Inflammatory macrophage (primary cell): ENCODE measurements around the gene WFS1.

Source experiments
- DNase-seq, 2 donors: peaks; one replicate each; pipeline ENCODE4 v3.0.0-alpha.2; 2020 to 2022

WFS1 gene

GRCh38 chr4:6326312-6327060 is 56.8 kb downstream of the WFS1 start:
- DNase-seq = no peak

GRCh38 chr4:6327220-6327917 is 57.7 kb downstream of the WFS1 start:
- DNase-seq = peak; percentile 62 to 72

- no peak for DNase-seq
Measured at GRCh38 chr4:6328526-6328925, 58.9 kb downstream of the WFS1 start.

- no peak for DNase-seq
Measured at GRCh38 chr4:6329478-6330383, 60.1 kb downstream of the WFS1 start.

GRCh38 chr4:6330384-6330767 is 60.7 kb downstream of the WFS1 start:
- DNase-seq = no peak

GRCh38 chr4:6331018-6331417 is 61.4 kb downstream of the WFS1 start:
- peak; percentile 6 to 39 for DNase-seq

GRCh38 chr4:6331468-6331867 is 61.8 kb downstream of the WFS1 start:
- DNase-seq = no peak

GRCh38 chr4:6332042-6332668 is 62.5 kb downstream of the WFS1 start:
- peak; percentile 29 to 30 for DNase-seq

GRCh38 chr4:6332669-6333050 is 63.0 kb downstream of the WFS1 start:
- DNase-seq = no peak

- DNase-seq = peak; percentile 18 to 31
Measured at GRCh38 chr4:6333301-6334202, 63.9 kb downstream of the WFS1 start.

- DNase-seq = no peak
Measured at GRCh38 chr4:6334203-6334887, 64.7 kb downstream of the WFS1 start.

- no peak for DNase-seq
Measured at GRCh38 chr4:6335040-6335590, 65.5 kb downstream of the WFS1 start.

GRCh38 chr4:6336166-6336565 is 66.5 kb downstream of the WFS1 start:
- no peak for DNase-seq

GRCh38 chr4:6337331-6337935 is 67.8 kb downstream of the WFS1 start:
- no peak for DNase-seq

- DNase-seq = no peak
Measured at GRCh38 chr4:6338175-6338950, 68.7 kb downstream of the WFS1 start.

- DNase-seq = no peak
Measured at GRCh38 chr4:6338951-6339817, 69.5 kb downstream of the WFS1 start.

- DNase-seq = no peak
Measured at GRCh38 chr4:6339818-6340445, 70.3 kb downstream of the WFS1 start.

- no peak for DNase-seq
Measured at GRCh38 chr4:6340446-6341015, 70.9 kb downstream of the WFS1 start.
